Keratinocyte (primary cell): ENCODE results near the gene MBLAC1. TPM values are rescaled to one million over a fixed set of nuclear protein-coding genes. Genes with fewer than 3 reads are reported as not detected.
A peak's percentile ranks its signal among the peaks of the same experiment; 100 is the strongest.

ENCODE experiments used
- DNase-seq: peaks from one replicate; pipeline ENCODE4 v3.0.0-alpha.2; 2011; ENCODE audit warnings: low read depth, missing footprints, low spot score
- FAIRE-seq: peaks from 2 replicates; lab custom pipeline; 2011; peaks lifted over from hg19 to GRCh38; lab: Jason Lieb, UNC
- H2AFZ ChIP-seq: 2 replicates; pipeline ENCODE4 v1.6.0; 2012; ENCODE audit warnings: low read length, control low read depth, inconsistent platforms; ENCODE audit not compliant: control insufficient read depth
- H3K27ac ChIP-seq: 2 replicates; pipeline ENCODE4 v1.5.1; 2011; ENCODE audit warnings: low read length; ENCODE audit not compliant: control insufficient read depth, insufficient read depth
- H3K27me3 ChIP-seq: 3 replicates; pipeline ENCODE4 v1.6.0; 2011; ENCODE audit warnings: low read length; ENCODE audit not compliant: control insufficient read depth, insufficient read depth; ENCODE audit errors: extremely low read depth
- H3K36me3 ChIP-seq, 2 experiments: 2 replicates in 1 of 2; 3 replicates in 1 of 2; pipeline ENCODE4 v1.5.1; 2011; ENCODE audit warnings: low read length in 2 of 2, mild to moderate bottlenecking in 1 of 2; ENCODE audit not compliant: control insufficient read depth in 2 of 2, insufficient read depth in 2 of 2; ENCODE audit errors: extremely low read depth in 1 of 2
- H3K4me1 ChIP-seq: 3 replicates; pipeline ENCODE4 v1.5.1; 2011; ENCODE audit warnings: low read length; ENCODE audit not compliant: control insufficient read depth, insufficient read depth; ENCODE audit errors: extremely low read depth
- H3K4me2 ChIP-seq: 3 replicates; pipeline ENCODE4 v1.6.0; 2011; ENCODE audit warnings: low read depth, low read length; ENCODE audit not compliant: control insufficient read depth, insufficient read depth; ENCODE audit errors: extremely low read depth
- H3K4me3 ChIP-seq, 3 experiments: fragments of 200-600 bp in 1 of 3; sonication (generic) in 1 of 3; 2 replicates in 2 of 3; 3 replicates in 1 of 3; pipeline ENCODE4 v1.5.1; 2011 to 2016; ENCODE audit warnings: low read length in 3 of 3, mild to moderate bottlenecking in 3 of 3, control low read depth in 2 of 3, inconsistent platforms in 1 of 3, low read depth in 1 of 3, mixed read lengths in 1 of 3, mixed run types in 1 of 3, moderate library complexity in 1 of 3; ENCODE audit not compliant: control insufficient read depth in 2 of 3, insufficient read depth in 2 of 3; ENCODE audit errors: extremely low read depth in 1 of 3
- H3K79me2 ChIP-seq: 2 replicates; pipeline ENCODE4 v1.6.0; 2012; ENCODE audit warnings: low read length; ENCODE audit not compliant: control insufficient read depth, insufficient read depth
- H3K9ac ChIP-seq: 3 replicates; pipeline ENCODE4 v1.6.0; 2011; ENCODE audit warnings: low read length; ENCODE audit not compliant: control insufficient read depth, insufficient read depth; ENCODE audit errors: extremely low read depth
- H3K9me1 ChIP-seq: 3 replicates; pipeline ENCODE4 v1.6.0; 2011; ENCODE audit warnings: low read length; ENCODE audit not compliant: control insufficient read depth, insufficient read depth; ENCODE audit errors: extremely low read depth
- H3K9me3 ChIP-seq: 2 replicates; pipeline ENCODE4 v1.5.1; 2012; ENCODE audit warnings: low read depth, low read length; ENCODE audit not compliant: control insufficient read depth
- H4K20me1 ChIP-seq: 3 replicates; pipeline ENCODE4 v1.6.0; 2011; ENCODE audit warnings: low read length; ENCODE audit not compliant: control insufficient read depth, insufficient read depth; ENCODE audit errors: extremely low read depth
- CTCF ChIP-seq, 3 experiments: IDR thresholded peaks in 1 of 3; conservative IDR thresholded peaks in 1 of 3; optimal IDR thresholded peaks in 1 of 3; 2 replicates in 2 of 3; 3 replicates in 1 of 3; pipeline versions ENCODE3 to v1.5.1; 2011; ENCODE audit warnings: low read length in 3 of 3, mild to moderate bottlenecking in 3 of 3, moderate library complexity in 2 of 3, control low read depth in 1 of 3, inconsistent platforms in 1 of 3; ENCODE audit not compliant: insufficient read depth in 2 of 3; ENCODE audit errors: extremely low read depth in 1 of 3
- EZH2 ChIP-seq: IDR thresholded peaks from one replicate; pipeline ENCODE4 v1.6.1; 2012; ENCODE audit warnings: inconsistent platforms, mild to moderate bottlenecking, low read length, moderate library complexity
- dilution Hi-C: fragments of 300-500 bp; cut with MboI; formaldehyde crosslinking; loops from one replicate; pipeline ENCODE4 v1.7.0; 2020; ENCODE audit warnings: low sequenced_read_pairs; ENCODE audit not compliant: extremely low pct_ligation_motif_present
- polyA plus RNA-seq, 5 experiments: library from polyadenylated mRNA; depleted of rRNA in 3 of 5; stranded (reverse) in 3 of 5; stranded (forward) in 1 of 5; unstranded in 1 of 5; fragments of >200 nt; gene quantifications; 1 replicate in 1 of 5; 2 replicates in 3 of 5; 3 replicates in 1 of 5; pipeline versions ENCODE4 v1.2.1 to v1.2.3, GENCODE V29; 2011 to 2012; ENCODE audit warnings: missing spikeins in 2 of 5, low read depth in 1 of 5, low replicate concordance in 1 of 5

Gene MBLAC1
- polyA plus RNA-seq, 1 donor (not counting 4 experiments of a cell fraction or from before 2014, with no cell fraction given) = 0.21 TPM

DNA sequence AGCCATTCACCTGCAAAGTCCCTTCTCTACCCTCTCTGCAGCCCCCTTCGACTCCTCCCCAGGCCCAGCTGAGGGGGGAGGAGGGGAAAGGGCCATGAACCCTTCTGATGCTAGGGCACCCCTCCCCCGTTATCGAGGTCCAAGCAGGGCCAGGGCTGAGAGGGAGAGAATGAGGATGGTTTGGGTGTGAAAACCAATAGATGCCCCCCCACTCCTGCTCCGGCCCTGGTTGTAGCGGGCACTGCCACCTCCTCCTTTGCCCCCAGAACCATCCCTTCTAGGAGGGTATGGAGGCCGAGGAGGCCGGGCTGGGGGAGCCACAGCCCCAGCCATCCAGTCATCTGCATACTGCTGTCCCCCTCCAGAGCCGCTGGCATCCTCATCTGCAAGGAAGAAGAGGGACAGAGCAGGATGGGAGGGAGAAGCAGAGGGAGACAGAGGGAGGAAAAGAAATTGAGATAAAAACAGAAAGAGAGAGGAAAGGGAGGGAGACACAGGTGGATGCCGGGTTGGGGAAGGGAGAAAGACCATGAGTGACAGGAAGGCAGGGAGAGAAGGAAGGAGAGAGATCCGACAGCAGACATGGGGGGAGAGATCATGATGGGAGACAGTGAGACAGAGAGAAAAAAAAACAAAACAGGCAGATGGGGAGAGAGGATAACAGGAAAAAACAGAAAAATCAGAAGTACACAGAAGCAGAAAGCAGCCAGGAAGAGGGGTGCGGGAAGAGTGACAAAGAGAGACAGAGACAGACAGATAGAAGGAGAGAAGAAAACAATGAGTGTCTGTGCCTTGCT is 43.5 kb downstream of the MBLAC1 start:
- DNase-seq (no peak), FAIRE-seq (no peak)
- Histone ChIP-seq H3K4me1 (peaks cover 15% of the 10 kb centered on the region), H3K36me3 (no peaks in the 10 kb centered on the region), H3K4me3 (peak overlapping the region in 1 of 3 experiments; percentile 39), H2AFZ (no peak overlapping the region), H3K9ac (no peak overlapping the region), H3K4me2 (no peak overlapping the region), H3K27ac (no peak overlapping the region), H3K27me3 (peaks cover 14% of the 10 kb centered on the region), H4K20me1 (no peaks in the 10 kb centered on the region), H3K9me3 (no peaks in the 10 kb centered on the region), H3K9me1 (no peaks in the 10 kb centered on the region), H3K79me2 (no peaks in the 10 kb centered on the region)
- dilution Hi-C loops = no loop called here
- TF ChIP-seq EZH2 (no peak), CTCF (optimal IDR thresholded peaks at IDR 0.05 in 1 of 3, IDR thresholded peaks at IDR 0.05 in 1 of 3, conservative IDR thresholded peaks at IDR 0.05 in 1 of 3; ENCODE audit: extremely low read depth in 1 of 3, insufficient read depth in 2 of 3, low read length in 3 of 3) (no peak)

GRCh38 chr7:100171087-100171681 is 44.4 kb downstream of the MBLAC1 start:
- peak overlapping the region; percentile 6 for H2AFZ ChIP-seq
- H3K36me3 ChIP-seq = no peaks in the 10 kb centered on the region
- DNase-seq (no peak), FAIRE-seq (no peak)
- H3K4me2 ChIP-seq = peak overlapping the region; percentile 42
- TF ChIP-seq EZH2 = no peak
- no peak for TF ChIP-seq CTCF (optimal IDR thresholded peaks at IDR 0.05 in 1 of 3, IDR thresholded peaks at IDR 0.05 in 1 of 3, conservative IDR thresholded peaks at IDR 0.05 in 1 of 3; ENCODE audit: extremely low read depth in 1 of 3, insufficient read depth in 2 of 3, low read length in 3 of 3)
- dilution Hi-C loops = no loop called here
- H3K27me3 ChIP-seq = peaks cover 14% of the 10 kb centered on the region
- no peak overlapping the region for H3K9ac ChIP-seq
- H3K9me3 ChIP-seq = no peaks in the 10 kb centered on the region
- H3K4me1 ChIP-seq = peaks cover 15% of the 10 kb centered on the region
- H4K20me1 ChIP-seq = no peaks in the 10 kb centered on the region
- no peaks in the 10 kb centered on the region for H3K9me1 ChIP-seq
- H3K4me3 ChIP-seq = peak overlapping the region; percentile 19 to 39 (median 35)
- no peaks in the 10 kb centered on the region for H3K79me2 ChIP-seq
- H3K27ac ChIP-seq = no peak overlapping the region
